ENCODE data around the gene INTS1. TPM values are rescaled to one million over a fixed set of nuclear protein-coding genes. Genes with fewer than 3 reads are reported as not detected.

The INTS1 gene
- total RNA-seq, 2 donors from 2014 or later: 66.3 to 72.9 TPM

DNA sequence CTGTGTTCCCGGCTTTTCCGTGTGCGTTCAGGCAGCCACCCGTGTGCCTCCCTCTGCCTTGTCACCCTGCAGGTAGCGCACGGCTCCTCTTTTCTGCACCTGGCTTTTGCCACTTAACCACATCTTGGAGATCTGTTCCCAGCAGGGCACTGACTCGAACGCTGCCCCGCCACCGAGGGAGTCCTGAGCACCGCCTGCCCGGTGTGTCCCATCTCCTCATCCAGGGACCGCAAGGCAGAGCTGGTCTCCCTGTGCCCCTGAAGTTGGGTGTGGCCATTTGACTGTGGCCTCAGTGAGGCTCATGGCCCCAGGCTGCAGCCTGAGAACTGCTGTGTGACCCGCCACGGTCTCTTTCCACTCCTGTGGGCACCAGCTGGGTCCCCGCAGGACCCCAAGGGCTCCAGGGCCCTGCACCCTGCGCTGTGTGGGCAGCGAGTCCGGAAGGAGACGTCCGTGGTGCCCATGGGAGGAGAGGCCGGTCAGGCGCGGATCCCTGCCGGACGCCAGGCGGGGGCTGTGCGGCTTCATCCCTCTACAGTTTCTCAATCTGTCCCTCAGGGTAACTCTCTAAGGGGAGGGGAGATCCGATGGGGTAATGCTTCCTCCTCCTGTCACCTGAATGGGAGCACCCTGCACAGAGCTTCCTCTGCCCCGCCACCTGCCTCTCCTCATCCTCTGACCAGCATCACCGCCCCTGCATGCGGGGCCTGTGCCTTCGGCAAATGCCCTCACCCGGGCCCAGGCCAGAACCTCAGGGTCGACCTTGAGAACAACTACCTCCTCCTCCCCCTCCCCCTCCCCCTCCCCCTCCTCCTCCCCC, 1.8 kb upstream of the INTS1 start:
- peak overlapping the region; percentile 45 to 91 (median 68) for H3K27ac ChIP-seq
- TF ChIP-seq POLR2A (IDR thresholded peaks at IDR 0.05): no peak
- TF ChIP-seq, protein P1, sequence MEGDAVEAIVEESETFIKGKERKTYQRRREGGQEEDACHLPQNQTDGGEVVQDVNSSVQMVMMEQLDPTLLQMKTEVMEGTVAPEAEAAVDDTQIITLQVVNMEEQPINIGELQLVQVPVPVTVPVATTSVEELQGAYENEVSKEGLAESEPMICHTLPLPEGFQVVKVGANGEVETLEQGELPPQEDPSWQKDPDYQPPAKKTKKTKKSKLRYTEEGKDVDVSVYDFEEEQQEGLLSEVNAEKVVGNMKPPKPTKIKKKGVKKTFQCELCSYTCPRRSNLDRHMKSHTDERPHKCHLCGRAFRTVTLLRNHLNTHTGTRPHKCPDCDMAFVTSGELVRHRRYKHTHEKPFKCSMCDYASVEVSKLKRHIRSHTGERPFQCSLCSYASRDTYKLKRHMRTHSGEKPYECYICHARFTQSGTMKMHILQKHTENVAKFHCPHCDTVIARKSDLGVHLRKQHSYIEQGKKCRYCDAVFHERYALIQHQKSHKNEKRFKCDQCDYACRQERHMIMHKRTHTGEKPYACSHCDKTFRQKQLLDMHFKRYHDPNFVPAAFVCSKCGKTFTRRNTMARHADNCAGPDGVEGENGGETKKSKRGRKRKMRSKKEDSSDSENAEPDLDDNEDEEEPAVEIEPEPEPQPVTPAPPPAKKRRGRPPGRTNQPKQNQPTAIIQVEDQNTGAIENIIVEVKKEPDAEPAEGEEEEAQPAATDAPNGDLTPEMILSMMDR (IDR thresholded peaks at IDR 0.05): no peak
- H3K4me3 ChIP-seq: no peak overlapping the region
- DNase-seq (peak; percentile 43 to 61 (median 48)), ATAC-seq (no peak)
- H3K9me3 ChIP-seq: no peaks in the 10 kb centered on the region
- WGBS, 2 donors: 52 to 62% methylated on average over 17 to 35 of the region's 35 CpGs
- H3K4me1 ChIP-seq: peaks cover 63% of the 10 kb centered on the region
- intact Hi-C loops (cut with DNase I): no loop called here
- no peaks in the 10 kb centered on the region for H3K27me3 ChIP-seq
- H3K36me3 ChIP-seq (replicated peaks in 1 of 2; ENCODE audit: insufficient read depth in 1 of 2, low read depth in 2 of 2): peaks cover 0 to 4% of the 10 kb centered on the region in 2 donors

DNA sequence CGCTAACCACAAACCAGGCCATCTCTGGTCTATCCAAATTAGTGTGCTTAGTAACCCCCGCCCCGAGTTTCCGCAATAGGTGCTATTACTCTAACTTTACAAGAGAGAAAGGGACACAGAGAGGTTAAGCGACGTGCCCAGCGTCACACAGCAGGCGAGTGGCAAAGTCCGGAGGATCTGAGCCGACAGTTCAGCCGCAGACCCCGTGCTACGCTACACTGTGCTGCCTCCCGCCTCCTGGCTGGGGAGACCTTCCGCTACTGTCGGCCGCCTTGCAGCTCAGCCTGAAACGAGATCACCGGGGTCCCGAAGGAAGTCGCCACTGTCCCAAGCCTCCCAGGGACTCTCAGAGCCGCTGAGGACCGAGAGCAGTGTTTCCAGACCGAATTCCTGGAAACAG, 799 bp downstream of the INTS1 start:
- peak overlapping the region; percentile 71 to 100 for H3K4me3 ChIP-seq
- no peaks in the 10 kb centered on the region for H3K27me3 ChIP-seq
- no peak for ATAC-seq
- H3K27ac ChIP-seq: no peak overlapping the region
- H3K9me3 ChIP-seq: no peaks in the 10 kb centered on the region
- 16 to 25% methylated on average over 16 to 24 of the region's 24 CpGs for WGBS, 2 donors
- TF ChIP-seq POLR2A (IDR thresholded peaks at IDR 0.05): no peak
- TF ChIP-seq, protein P1 (IDR thresholded peaks at IDR 0.05): no peak
- H3K4me1 ChIP-seq: peaks cover 56% of the 10 kb centered on the region
- intact Hi-C loops (cut with DNase I): loop anchor here (5.0 kb wide), 1 partner anchor 44 kb away; no protein-coding TSS in a partner anchor
- DNase-seq: no peak
- peaks cover 0 to 18% of the 10 kb centered on the region in 2 donors for H3K36me3 ChIP-seq (replicated peaks in 1 of 2; ENCODE audit: insufficient read depth in 1 of 2, low read depth in 2 of 2)

DNA sequence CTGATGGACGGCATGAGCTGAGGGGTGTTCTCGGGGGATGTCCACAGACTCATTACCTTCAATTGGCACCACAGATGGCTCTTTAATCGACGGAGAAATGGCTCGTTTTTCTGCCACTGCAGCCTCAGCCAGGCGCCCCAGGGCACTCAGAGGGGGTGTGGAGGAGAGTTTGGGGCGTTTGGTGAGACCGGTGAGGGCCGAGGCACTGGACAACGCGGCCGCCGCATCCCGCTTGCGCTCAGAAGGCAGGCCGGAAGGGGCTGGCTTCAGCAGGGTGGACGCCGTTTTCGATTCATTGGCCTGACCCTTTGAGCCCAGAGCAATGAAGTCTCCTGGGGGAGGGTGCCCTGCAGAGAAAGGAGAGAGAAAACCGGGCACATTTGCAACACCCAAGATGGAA, 1.3 kb downstream of the INTS1 start:
- peaks cover 0 to 23% of the 10 kb centered on the region in 2 donors for H3K36me3 ChIP-seq (replicated peaks in 1 of 2; ENCODE audit: insufficient read depth in 1 of 2, low read depth in 2 of 2)
- WGBS, 2 donors: 68 to 75% methylated on average over 9 to 20 of the region's 20 CpGs
- DNase-seq: no peak

DNA sequence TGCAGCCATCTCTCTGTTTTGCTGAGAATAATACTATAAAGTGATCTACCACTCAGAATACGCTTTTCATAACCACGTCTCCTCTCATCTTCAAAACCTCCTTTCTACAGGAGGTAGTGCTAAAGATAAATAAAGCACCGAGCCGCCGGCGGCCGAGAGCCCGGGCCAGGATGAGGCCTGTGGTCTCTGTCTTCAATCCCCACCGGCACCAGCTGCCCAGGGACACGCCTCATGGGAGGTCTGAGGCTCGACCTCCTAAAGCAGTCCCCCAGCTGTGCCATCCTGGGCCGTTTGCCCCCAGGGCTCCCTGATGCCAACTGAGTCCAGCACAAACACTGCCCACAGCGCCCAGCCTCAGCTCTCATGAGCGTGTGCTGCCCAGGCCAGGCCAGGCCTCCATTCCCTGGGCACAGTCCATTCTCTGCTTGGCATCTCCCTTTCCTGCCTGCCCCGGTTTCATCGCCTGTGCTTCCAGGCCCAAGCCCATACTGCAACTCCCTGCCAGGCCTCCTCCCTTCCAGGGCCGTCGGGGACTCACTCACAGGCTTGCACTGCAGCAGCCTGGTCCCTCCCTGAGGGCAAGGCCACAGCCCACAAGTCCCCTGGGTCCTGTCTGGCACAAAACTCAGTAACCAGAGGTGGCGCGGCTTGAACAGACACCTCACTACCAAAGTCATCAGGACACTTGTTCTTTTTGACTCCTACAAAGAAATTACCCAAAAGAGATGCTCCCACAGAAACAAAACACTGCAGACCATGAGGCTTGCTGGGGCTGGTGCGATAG, 2.5 kb downstream of the INTS1 start:
- ATAC-seq (no peak), DNase-seq (no peak)
- Histone ChIP-seq H3K27me3 (no peaks in the 10 kb centered on the region), H3K4me3 (no peak overlapping the region), H3K36me3 (replicated peaks in 1 of 2; ENCODE audit: insufficient read depth in 1 of 2, low read depth in 2 of 2) (peaks cover 0 to 31% of the 10 kb centered on the region in 2 donors), H3K4me1 (peaks cover 39% of the 10 kb centered on the region), H3K9me3 (no peaks in the 10 kb centered on the region), H3K27ac (no peak overlapping the region)
- WGBS, 2 donors: 83 to 85% methylated on average over 17 to 21 of the region's 21 CpGs
- TF ChIP-seq, protein P1 (IDR thresholded peaks at IDR 0.05): no peak
- TF ChIP-seq POLR2A (IDR thresholded peaks at IDR 0.05): no peak
- intact Hi-C loops (cut with DNase I): loop anchor here (5.0 kb wide), 1 partner anchor 46 kb away; no protein-coding TSS in a partner anchor

More for the DNA sequence above, 1.3 kb downstream of the INTS1 start:
- Histone ChIP-seq H3K4me3 (no peak overlapping the region), H3K27ac (no peak overlapping the region), H3K4me1 (peaks cover 51% of the 10 kb centered on the region), H3K27me3 (no peaks in the 10 kb centered on the region), H3K9me3 (no peaks in the 10 kb centered on the region)
- intact Hi-C loops (cut with DNase I): loop anchor here (5.0 kb wide), 1 partner anchor 44 kb away; no protein-coding TSS in a partner anchor
- TF ChIP-seq, protein P1 (IDR thresholded peaks at IDR 0.05): no peak
- TF ChIP-seq POLR2A (IDR thresholded peaks at IDR 0.05): no peak
- ATAC-seq: no peak
